ENCODE results near the gene KIF6.

- TF ChIP-seq CTCF (IDR thresholded peaks at IDR 0.05 in 2 of 3, conservative IDR thresholded peaks at IDR 0.05 in 1 of 3; ENCODE audit: borderline replicate concordance in 1 of 3, insufficient read depth in 1 of 3, low read depth in 2 of 3, low read length in 2 of 3) (no peak), POLR2A (IDR thresholded peaks at IDR 0.05; ENCODE audit: borderline replicate concordance, extremely low read depth, insufficient read depth, insufficient read length) (no peak), ZNF274 (IDR thresholded peaks at IDR 0.05; ENCODE audit: low read depth, low read length) (no peak), RAD21 (IDR thresholded peaks at IDR 0.05; ENCODE audit: low read depth) (no peak), TCF7L2 (IDR thresholded peaks at IDR 0.05; ENCODE audit: borderline replicate concordance, extremely low read depth, insufficient read depth, insufficient read length) (no peak), MAX (IDR thresholded peaks at IDR 0.05) (no peak), ATF3 (IDR thresholded peaks at IDR 0.05) (no peak), EZH2 (IDR thresholded peaks at IDR 0.05) (no peak), SP1 (IDR thresholded peaks at IDR 0.05; ENCODE audit: low read depth) (no peak), EZH2phosphoT487 (IDR thresholded peaks at IDR 0.05; ENCODE audit: borderline replicate concordance) (no peak), POLR2AphosphoS5 (IDR thresholded peaks at IDR 0.05; ENCODE audit: low read depth, low read length) (no peak), CEBPB (IDR thresholded peaks at IDR 0.05; ENCODE audit: low read depth) (no peak)
These were observed 71.6 kb downstream of the KIF6 start for GRCh38 chr6:39653612-39654011.
